Measurements from ENCODE around the gene SHANK3.

- TF ChIP-seq CTCF (IDR thresholded peaks at IDR 0.05) (no peak), POLR2A (IDR thresholded peaks at IDR 0.05) (no peak)
Observed at GRCh38 chr22:50625568-50626313, 46.9 kb upstream of the SHANK3 start.
